Suppressor macrophage treated with lipopolysaccharide for 1 hour (primary cell): ENCODE measurements around the gene IRAK1BP1.
"Not testable (repeated sequence)": the region's sequence is repeated elsewhere in the genome, so short reads cannot be mapped to it uniquely, and the experiment has no call there.

ENCODE experiments used
- DNase-seq, 3 donors: peaks; one replicate each; pipeline ENCODE4 v3.0.0-alpha.2; 2020 to 2022

The IRAK1BP1 gene

GRCh38 chr6:78867370-78868040 lies at the start of gene IRAK1BP1:
Gene IRAK1BP1 (plus strand): TSS chr6:78867551. CDS start chr6:78867577, 26 bp downstream.
- peak; percentile 75 to 82 (median 77) for DNase-seq

- DNase-seq = no peak
Observed at GRCh38 chr6:78824045-78824444, 43.3 kb upstream of the IRAK1BP1 start.

GRCh38 chr6:78829407-78829806 lies 37.9 kb upstream of the IRAK1BP1 start:
- DNase-seq = no peak

GRCh38 chr6:78830805-78831204 lies 36.5 kb upstream of the IRAK1BP1 start:
- no peak for DNase-seq

GRCh38 chr6:78831492-78831891 lies 35.9 kb upstream of the IRAK1BP1 start:
- DNase-seq = no peak

GRCh38 chr6:78832091-78832808 lies 35.1 kb upstream of the IRAK1BP1 start:
- DNase-seq = no peak

- no peak for DNase-seq
Observed at GRCh38 chr6:78835817-78836216, 31.5 kb upstream of the IRAK1BP1 start.

- DNase-seq = no peak
Observed at GRCh38 chr6:78836598-78836997, 30.8 kb upstream of the IRAK1BP1 start.

GRCh38 chr6:78841111-78841510 lies 26.2 kb upstream of the IRAK1BP1 start:
- DNase-seq = no peak

- no peak for DNase-seq
Observed at GRCh38 chr6:78842953-78843352, 24.4 kb upstream of the IRAK1BP1 start.

GRCh38 chr6:78844899-78845298 lies 22.5 kb upstream of the IRAK1BP1 start:
- no peak for DNase-seq

GRCh38 chr6:78845567-78845966 lies 21.8 kb upstream of the IRAK1BP1 start:
- no peak for DNase-seq

- no peak for DNase-seq
Observed at GRCh38 chr6:78850621-78851020, 16.7 kb upstream of the IRAK1BP1 start.

- DNase-seq = no peak
Observed at GRCh38 chr6:78851156-78851555, 16.2 kb upstream of the IRAK1BP1 start.

- DNase-seq = no peak
Observed at GRCh38 chr6:78854546-78854945, 12.8 kb upstream of the IRAK1BP1 start.

- DNase-seq = not testable (repeated sequence)
Observed at GRCh38 chr6:78858339-78858938, 8.9 kb upstream of the IRAK1BP1 start.

- no peak for DNase-seq
Observed at GRCh38 chr6:78861509-78861908, 5.8 kb upstream of the IRAK1BP1 start.

- no peak for DNase-seq
Observed at GRCh38 chr6:78863576-78863975, 3.8 kb upstream of the IRAK1BP1 start.

GRCh38 chr6:78864957-78865356 lies 2.4 kb upstream of the IRAK1BP1 start:
- no peak for DNase-seq

- DNase-seq = no peak
Observed at GRCh38 chr6:78867020-78867369, 356 bp upstream of the IRAK1BP1 start.

GRCh38 chr6:78868116-78868515 lies 765 bp downstream of the IRAK1BP1 start:
- DNase-seq = no peak

GRCh38 chr6:78875505-78875904 lies 8.2 kb downstream of the IRAK1BP1 start:
- DNase-seq = no peak

- DNase-seq = no peak
Observed at GRCh38 chr6:78883651-78884050, 16.3 kb downstream of the IRAK1BP1 start.

- not testable (repeated sequence) for DNase-seq
Observed at GRCh38 chr6:78889901-78890300, 22.6 kb downstream of the IRAK1BP1 start.
